Left hindlimb (tissue), 1 donor: ENCODE results near the gene SNCG.
"Not testable (repeated sequence)": the region's sequence is repeated elsewhere in the genome, so short reads cannot be mapped to it uniquely, and the experiment has no call there.

Experiments
- DNase-seq: peaks from one replicate; pipeline ENCODE4 v3.0.0-alpha.2; 2018

Gene SNCG

DNA sequence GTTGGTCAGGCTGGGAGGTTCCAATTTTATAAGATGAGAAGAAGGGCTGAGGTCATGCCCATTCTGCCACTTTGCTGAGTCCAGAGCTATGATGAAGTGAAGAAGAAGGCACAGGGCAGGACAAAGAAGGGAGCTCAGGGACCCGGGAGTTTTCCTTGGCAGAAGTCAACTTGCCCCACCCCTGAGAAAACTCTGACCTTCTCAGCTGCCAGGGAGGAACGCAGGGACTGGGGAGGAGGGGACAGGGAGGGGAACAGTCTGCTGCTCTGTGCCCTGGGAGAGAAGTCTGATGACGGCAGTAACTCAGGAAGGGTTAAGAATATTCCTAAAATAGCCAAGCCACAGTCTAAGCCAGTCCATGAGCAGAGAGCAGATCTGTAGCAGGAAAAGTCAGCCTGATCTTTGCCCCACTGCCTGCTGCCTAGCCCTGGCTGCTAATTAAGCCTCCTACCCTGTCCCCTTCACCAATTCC is 21.6 kb downstream of the SNCG start:
- DNase-seq: peak; percentile 47

DNA sequence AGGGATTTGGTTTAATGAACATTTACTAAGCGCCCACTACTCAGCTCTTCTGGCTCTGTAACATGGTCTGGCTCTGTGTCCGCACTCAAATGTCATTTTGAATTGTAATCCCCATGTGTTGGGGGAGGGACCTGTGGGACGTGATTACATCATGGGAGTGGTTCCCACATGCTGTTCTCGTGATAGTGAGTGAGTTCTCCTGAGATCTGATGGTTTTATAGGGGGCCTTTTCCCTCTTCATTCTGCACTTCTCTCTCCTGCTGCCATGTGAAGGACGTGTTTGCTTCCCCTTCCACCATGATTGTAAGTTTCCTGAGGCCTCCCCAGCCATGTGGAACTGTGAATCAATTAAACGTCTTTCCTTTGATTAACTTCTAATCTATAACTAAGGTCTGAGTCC is 22.6 kb downstream of the SNCG start:
- not testable (repeated sequence) for DNase-seq

DNA sequence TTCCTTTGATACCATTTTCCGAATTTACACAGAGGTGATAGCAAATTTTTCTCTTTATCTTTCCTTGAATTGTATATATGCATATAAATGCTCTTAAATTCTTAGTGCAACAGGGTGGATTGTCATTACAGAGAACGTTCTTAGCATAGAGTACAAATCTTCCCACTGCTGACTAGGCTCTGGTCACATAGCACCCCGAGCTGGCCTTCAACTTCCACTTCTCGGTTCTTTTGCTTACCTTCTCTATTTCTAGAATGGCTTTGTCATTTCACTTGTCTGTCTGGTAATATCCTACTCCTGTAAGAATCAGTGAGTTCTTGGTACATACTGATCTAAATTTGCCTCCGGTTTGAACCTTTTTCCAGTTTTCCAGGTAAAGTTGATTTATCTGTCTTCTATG is 23.3 kb downstream of the SNCG start:
- DNase-seq: no peak

DNA sequence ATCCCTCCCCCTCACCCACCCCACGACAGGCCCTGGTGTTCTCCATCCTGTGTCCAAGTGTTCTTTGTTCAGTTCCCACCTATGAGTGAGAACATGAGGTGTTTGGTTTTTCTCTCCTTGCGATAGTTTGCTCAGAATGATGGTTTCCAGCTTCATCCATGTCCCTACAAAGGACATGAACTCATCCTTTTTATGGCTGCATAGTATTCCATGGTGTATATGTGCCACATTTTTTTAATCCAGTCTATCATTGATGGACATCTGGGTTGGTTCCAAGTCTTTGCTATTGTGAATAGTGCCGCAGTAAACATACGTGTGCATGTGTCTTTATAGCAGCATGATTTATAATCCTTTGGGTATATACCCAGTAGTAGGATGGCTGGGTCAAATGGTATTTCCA is 26.1 kb downstream of the SNCG start:
- DNase-seq: not testable (repeated sequence)

DNA sequence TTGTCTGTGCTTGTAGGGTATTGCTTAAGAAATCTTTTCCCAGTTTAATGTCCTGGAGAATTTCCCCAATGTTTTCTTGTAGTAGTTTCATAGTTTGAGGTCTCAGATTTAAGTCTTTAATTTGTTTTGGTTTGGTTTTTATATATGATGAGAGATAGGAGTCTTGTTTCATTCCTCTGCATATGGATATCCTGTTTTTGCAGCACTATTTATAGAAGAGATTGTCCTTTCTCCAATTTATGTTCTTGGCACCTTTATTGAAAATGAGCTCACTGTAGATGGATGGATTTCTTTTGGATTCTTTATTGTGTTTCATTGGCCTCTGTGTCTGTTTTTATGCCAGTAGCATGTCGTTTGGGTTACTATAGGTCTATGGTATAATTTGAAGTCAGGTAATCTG is 30.1 kb downstream of the SNCG start:
- DNase-seq: no peak

DNA sequence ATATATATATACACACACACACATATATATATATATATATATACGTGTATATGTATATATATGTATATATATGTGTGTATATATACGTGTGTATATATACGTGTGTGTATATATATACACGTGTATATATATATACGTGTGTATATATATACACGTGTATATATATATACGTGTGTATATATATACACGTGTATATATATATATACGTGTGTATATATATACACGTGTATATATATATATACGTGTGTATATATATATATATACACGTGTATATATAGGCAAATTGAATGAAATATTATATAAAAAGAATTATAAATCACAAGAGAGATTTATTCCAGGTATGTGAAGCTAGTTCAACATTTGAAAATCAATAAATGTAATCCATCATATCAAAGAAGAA is 33.0 kb downstream of the SNCG start:
- DNase-seq: not testable (repeated sequence)

DNA sequence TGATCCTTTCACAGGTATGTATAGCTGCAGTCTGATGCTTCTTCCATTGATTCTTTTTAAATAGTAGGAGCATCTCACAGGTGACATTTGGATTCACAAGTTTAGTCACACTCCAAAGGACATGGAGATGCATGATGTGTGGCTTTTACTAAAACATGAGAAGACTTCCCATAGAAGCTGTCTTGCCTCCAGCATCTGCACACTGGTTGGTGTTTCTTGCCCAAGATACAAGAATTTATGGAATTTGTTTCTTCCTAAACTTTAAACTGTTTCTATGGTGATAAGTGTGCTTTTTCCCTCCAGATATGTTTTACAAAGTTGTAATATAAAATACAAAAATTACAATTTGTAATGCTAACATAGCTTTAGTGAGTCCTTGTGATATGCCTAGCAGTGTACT is 34.1 kb downstream of the SNCG start:
- DNase-seq: no peak

DNA sequence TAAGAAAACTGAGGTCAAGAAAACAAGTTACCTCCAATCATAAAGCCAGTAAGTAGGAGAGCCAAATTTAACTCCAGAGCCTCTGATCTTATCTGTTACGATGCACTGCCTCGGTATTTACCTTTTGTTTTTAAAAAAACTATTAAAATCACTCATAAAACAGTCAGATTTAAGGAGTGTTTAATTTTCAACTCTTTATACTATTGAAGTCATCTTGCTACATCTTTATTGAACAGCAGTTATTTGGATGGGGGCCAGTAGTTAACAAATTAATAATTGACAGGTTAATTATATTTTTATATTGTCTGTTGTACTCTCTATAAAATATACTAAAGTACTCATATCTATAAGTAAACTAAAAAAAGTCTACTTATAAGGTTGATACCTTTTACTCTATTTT is 34.5 kb downstream of the SNCG start:
- no peak for DNase-seq

DNA sequence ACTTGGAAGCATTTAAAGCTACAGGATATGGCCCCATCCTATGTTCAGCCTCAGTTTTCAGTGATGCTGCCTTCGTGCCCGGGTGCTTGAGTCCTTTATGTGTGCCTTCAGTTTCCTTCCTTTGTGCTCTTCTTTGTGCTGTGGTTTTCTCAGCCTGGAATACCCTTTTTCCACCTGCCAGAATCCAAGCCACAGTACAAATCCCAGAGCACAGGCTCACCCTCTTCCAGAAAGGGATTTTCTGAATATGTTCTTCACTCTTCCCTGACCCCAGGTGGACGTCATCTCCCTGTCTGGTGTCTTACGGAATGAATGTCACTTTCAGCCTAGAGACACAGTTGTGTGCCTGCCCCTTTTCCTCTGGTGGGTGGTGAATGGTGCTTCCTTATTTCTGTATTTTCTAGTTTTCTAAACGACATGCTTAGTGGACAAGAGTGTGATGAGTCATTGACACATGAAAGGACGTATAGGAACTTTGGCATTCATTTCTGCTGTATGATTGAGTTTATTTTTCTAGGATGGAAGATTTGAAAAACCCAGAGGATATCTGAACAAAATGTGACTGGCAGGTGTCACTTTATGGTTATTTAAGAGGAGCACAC is 41.5 kb downstream of the SNCG start:
- DNase-seq: not testable (repeated sequence)

DNA sequence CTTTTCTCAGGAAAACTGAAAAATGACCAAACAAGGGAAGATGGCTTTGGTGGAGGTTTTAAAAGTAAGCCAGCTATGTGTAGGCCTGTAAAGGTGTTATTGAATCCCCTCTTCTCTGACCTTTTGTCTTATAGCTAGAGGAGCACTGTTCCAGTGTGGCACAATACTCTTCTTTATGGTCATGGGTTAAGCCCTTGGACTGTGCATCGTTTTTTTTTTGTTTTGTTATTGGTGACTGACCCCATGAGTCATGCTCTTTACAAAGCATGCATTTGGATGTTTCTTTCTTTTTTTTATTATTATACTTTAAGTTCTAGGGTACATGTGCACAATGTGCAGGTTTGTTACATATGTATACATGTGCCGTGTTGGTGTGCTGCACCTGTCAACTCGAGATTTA is 42.1 kb downstream of the SNCG start:
- DNase-seq: no peak

DNA sequence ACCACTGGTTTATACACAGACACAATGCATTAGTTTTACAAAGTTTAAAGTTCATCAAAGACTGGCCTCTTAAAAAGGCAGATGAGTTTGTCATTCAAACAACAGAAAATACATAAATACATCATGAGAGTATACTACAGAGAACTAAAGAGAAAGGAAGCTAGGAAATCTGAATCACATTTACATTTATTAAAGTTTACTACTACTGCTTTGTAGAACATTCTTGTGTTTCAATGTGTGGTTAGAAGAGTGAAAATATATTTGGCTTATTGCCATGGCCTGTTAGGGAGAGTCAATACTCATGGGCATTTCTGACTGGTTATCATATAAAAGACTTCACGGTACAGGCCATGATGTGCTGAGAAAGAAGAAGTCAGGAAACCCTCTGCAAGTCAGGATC is 48.7 kb downstream of the SNCG start:
- DNase-seq: not testable (repeated sequence)

DNA sequence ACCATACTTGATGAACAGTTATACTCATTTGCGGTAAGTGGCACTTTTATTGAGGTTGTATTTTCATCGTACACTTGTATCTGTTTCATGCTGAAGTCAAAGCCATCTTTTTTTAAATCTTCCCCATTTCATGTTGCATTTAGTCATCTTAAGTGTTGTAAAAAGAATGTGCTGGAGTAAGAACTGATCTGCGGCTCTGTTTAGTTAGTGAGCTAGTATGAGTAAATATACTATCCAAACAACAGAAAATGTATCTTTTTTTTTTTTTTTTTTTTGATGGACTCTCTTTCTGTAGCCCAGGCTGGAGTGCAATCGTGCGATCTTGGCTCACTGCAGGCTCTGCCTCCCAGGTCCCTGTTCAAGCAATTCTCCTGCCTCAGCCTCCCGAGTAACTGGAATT is 49.3 kb downstream of the SNCG start:
- not testable (repeated sequence) for DNase-seq

DNA sequence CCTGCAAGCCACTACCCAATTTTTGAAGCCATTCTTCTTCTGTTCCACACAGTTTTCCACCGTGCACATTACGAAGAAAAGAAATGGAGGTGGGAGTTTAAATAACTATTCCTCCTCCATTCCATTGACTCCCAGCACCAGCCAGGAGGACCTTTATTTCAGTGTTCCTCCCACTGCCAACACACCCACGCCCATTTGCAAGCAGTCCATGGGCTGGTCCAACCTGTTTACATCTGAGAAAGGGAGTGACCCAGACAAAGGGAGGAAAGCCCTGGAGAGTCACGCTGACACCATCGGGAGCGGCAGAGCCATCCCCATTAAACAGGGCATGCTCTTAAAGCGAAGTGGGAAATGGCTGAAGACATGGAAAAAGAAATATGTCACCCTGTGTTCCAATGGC is 49.9 kb downstream of the SNCG start:
- not testable (repeated sequence) for DNase-seq

DNA sequence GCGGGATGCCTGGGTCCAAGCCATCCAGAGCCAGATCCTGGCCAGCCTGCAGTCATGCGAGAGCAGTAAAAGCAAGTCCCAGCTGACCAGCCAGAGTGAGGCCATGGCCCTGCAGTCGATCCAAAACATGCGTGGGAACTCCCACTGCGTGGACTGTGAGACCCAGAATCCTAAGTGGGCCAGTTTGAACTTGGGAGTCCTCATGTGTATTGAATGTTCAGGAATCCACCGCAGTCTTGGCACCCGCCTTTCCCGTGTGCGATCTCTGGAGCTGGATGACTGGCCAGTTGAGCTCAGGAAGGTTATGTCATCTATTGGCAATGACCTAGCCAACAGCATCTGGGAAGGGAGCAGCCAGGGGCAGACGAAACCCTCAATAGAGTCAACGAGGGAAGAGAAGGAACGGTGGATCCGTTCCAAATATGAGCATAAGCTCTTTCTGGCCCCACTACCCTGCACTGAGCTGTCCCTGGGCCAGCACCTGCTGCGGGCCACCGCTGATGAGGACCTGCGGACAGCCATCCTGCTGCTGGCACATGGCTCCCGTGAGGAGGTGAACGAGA is 50.8 kb downstream of the SNCG start:
- DNase-seq: not testable (repeated sequence)
